Suprapubic skin (tissue), 4 donors: ENCODE data around the gene GABRR3.

Source experiments
- CTCF ChIP-seq, 2 donors: fragments of 200-600 bp in 1 of 2; fragments of 450-650 bp in 1 of 2; sonication (generic) in 1 of 2; IDR thresholded peaks; one replicate each; pipeline ENCODE4 v1.5.1; 2016 to 2019; ENCODE audit warnings: antibody characterized with exemption in 2 of 2, mild to moderate bottlenecking in 1 of 2, moderate library complexity in 1 of 2
- EP300 ChIP-seq: sonication (generic); formaldehyde crosslinking; IDR thresholded peaks from one replicate; pipeline ENCODE4 v1.6.1; 2017; ENCODE audit warnings: antibody characterized with exemption
- POLR2A ChIP-seq, 2 donors: fragments of 450-650 bp; IDR thresholded peaks; one replicate each; pipeline ENCODE4 v1.6.1; 2017; ENCODE audit warnings: antibody characterized with exemption in 2 of 2, mild to moderate bottlenecking in 2 of 2, moderate library complexity in 2 of 2
- POLR2AphosphoS5 ChIP-seq, 3 donors: sonication (generic); formaldehyde crosslinking; IDR thresholded peaks; one replicate each; pipeline ENCODE4 v1.6.1; 2017; ENCODE audit warnings: antibody characterized with exemption in 3 of 3

DNA sequence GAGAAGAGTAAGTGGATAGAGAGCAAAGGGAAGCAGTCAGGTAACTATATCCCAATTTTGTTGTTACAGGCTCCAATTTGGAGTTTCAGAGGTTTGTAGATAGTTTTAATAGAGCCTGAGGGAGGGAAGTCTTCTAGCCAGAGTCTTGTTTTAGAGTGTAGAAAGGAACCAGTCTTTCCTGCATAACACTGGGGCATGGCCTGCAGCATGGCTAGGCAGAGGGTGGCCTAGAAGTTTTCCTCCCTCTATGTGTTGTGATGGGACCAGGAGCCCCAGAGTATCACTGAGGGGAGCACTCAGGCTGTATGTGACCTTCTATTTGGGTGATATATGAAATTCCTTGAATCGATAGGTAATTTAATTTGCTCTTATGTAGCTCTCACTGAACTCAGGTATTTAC lies 22.5 kb upstream of the GABRR3 start:
- TF ChIP-seq CTCF (IDR thresholded peaks at IDR 0.05) (no peak), EP300 (no peak), POLR2AphosphoS5 (IDR thresholded peaks at IDR 0.05) (no peak), POLR2A (IDR thresholded peaks at IDR 0.05) (no peak)
